ENCODE data around the gene AKAP6. TPM values are rescaled to one million over a fixed set of nuclear protein-coding genes. Genes with fewer than 3 reads are reported as not detected.
"Not testable (repeated sequence)": the region's sequence is repeated elsewhere in the genome, so short reads cannot be mapped to it uniquely, and the experiment has no call there.

The AKAP6 gene
- total RNA-seq, 1 experiment from 2014 or later = 1.1 TPM

DNA sequence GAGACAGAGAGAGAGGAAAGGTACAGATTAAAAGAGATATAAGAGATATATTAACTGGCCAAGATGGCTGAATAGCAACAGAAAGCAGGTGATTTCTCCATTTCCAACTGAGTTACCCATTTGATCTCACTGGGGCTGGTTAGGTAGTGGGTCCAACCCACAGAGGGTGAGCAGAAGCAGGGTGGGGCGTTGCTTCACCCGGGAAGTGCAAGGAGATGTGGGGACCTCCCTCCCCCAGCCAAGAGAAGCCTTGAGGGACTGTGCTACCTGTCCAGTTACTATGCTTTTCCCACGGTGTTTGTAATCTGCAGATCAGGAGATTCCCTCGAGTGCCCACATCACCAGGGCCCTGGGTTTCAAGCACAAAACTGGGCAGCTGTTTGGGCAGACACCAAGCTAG lies 131.2 kb downstream of the AKAP6 start:
- Histone ChIP-seq H3K23me2 (ENCODE audit: insufficient read length, low read depth, low read length, poor library complexity, severe bottlenecking) (no peaks in the 10 kb centered on the region), H3K18ac (ENCODE audit: insufficient read length, low read depth, low read length) (no peak overlapping the region), H3K9ac (ENCODE audit: extremely low read depth, insufficient read length, low read length) (no peak overlapping the region), H4K8ac (replicated peaks; ENCODE audit: insufficient read length, low read depth, low read length) (no peak overlapping the region), H2AK5ac (ENCODE audit: insufficient read length, low read length) (no peak overlapping the region), H3K4me1 (ENCODE audit: insufficient read depth, low read length) (no peaks in the 10 kb centered on the region), H3K79me1 (ENCODE audit: insufficient read depth, low read depth, low read length, poor library complexity, severe bottlenecking) (no peaks in the 10 kb centered on the region), H2AFZ (ENCODE audit: low read length) (no peak overlapping the region), H3K14ac (ENCODE audit: insufficient read depth, low read length) (no peak overlapping the region), H3K23ac (ENCODE audit: insufficient read length, low read depth, low read length) (no peak overlapping the region), H4K20me1 (ENCODE audit: control insufficient read depth, insufficient read depth, insufficient read length) (no peaks in the 10 kb centered on the region), H3K79me2 (ENCODE audit: insufficient read depth, low read length) (no peaks in the 10 kb centered on the region), H3T11ph (ENCODE audit: low read length) (no peak overlapping the region), H3K4ac (ENCODE audit: low read depth, low read length) (no peak overlapping the region), H4K91ac (ENCODE audit: insufficient read length, low read depth, low read length) (no peak overlapping the region), H3K9me3 (ENCODE audit: control insufficient read depth, low read depth, low read length) (no peaks in the 10 kb centered on the region), H3K27me3 (ENCODE audit: insufficient read depth, low read length) (no peaks in the 10 kb centered on the region), H2BK12ac (ENCODE audit: insufficient read length, low read depth, low read length) (no peak overlapping the region), H3K56ac (ENCODE audit: insufficient read length, low read depth, low read length) (no peak overlapping the region), H2BK20ac (ENCODE audit: low read depth, low read length, poor library complexity, severe bottlenecking) (no peak overlapping the region), H3K27ac (ENCODE audit: insufficient read length, low read depth, low read length) (no peak overlapping the region), H2BK120ac (ENCODE audit: low read depth, low read length, poor library complexity, severe bottlenecking) (no peak overlapping the region), H3K4me2 (ENCODE audit: insufficient read depth, insufficient read length, low read length) (no peak overlapping the region), H4K5ac (ENCODE audit: insufficient read length, low read depth, low read length) (no peak overlapping the region), H2BK15ac (ENCODE audit: low read depth, low read length) (no peak overlapping the region), H2BK5ac (ENCODE audit: insufficient read length, low read length) (no peak overlapping the region)
- Mint-ChIP-seq H3K4me1 (peaks cover 4% of the 10 kb centered on the region in 2 experiments), H3K36me3 (ENCODE audit: insufficient read depth in 1 of 3, low read depth in 3 of 3) (peaks cover 0 to 12% (median 4%) of the 10 kb centered on the region in 3 experiments; a peak in 6 of 7 replicates), H3K9me3 (peaks cover 20 to 29% of the 10 kb centered on the region in 2 experiments), H3K27ac (peak overlapping the region in 1 of 3 experiments; percentile 52; a peak in 1 of 7 replicates), H3K4me3 (no peak overlapping the region), H3K27me3 (ENCODE audit: low read depth) (no peaks in the 10 kb centered on the region; the same call in 1 of the 2 replicates)
- TF ChIP-seq, protein P1, sequence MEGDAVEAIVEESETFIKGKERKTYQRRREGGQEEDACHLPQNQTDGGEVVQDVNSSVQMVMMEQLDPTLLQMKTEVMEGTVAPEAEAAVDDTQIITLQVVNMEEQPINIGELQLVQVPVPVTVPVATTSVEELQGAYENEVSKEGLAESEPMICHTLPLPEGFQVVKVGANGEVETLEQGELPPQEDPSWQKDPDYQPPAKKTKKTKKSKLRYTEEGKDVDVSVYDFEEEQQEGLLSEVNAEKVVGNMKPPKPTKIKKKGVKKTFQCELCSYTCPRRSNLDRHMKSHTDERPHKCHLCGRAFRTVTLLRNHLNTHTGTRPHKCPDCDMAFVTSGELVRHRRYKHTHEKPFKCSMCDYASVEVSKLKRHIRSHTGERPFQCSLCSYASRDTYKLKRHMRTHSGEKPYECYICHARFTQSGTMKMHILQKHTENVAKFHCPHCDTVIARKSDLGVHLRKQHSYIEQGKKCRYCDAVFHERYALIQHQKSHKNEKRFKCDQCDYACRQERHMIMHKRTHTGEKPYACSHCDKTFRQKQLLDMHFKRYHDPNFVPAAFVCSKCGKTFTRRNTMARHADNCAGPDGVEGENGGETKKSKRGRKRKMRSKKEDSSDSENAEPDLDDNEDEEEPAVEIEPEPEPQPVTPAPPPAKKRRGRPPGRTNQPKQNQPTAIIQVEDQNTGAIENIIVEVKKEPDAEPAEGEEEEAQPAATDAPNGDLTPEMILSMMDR (conservative IDR thresholded peaks at IDR 0.05) = no peak
- no peak for DNase-seq
- WGBS (ENCODE audit: extremely low coverage, insufficient read length, low lambda C conversion rate) = no CpG with 5 or more reads among the region's 4 CpGs

DNA sequence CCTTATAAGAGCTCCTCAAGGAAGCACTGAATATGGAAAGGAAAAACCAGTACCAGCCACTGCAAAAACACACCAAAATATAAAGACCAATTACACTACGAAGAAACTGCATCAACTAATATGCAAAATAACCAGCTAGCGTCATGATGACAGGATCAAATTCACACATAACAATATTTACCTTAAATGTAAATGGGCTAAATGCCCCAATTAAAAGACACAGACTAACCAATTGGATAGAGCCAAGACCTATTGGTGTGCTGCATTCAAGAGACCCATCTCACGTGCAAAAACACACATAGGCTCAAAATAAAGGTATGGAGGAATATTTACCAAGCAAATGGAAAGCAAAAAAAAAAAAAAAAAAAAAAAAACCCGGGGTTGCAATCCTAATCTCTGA lies 133.5 kb downstream of the AKAP6 start:
- H3K9ac ChIP-seq (ENCODE audit: extremely low read depth, insufficient read length, low read length); H3K4me3 Mint-ChIP-seq; H2AK5ac ChIP-seq (ENCODE audit: insufficient read length, low read length); H2BK15ac ChIP-seq (ENCODE audit: low read depth, low read length); H4K8ac ChIP-seq (replicated peaks; ENCODE audit: insufficient read length, low read depth, low read length); H2BK5ac ChIP-seq (ENCODE audit: insufficient read length, low read length); H3K23ac ChIP-seq (ENCODE audit: insufficient read length, low read depth, low read length); H3K27ac ChIP-seq (ENCODE audit: insufficient read length, low read depth, low read length); H3K4me1 Mint-ChIP-seq; H3K4me2 ChIP-seq (ENCODE audit: insufficient read depth, insufficient read length, low read length); H3K4ac ChIP-seq (ENCODE audit: low read depth, low read length); H2BK120ac ChIP-seq (ENCODE audit: low read depth, low read length, poor library complexity, severe bottlenecking); H3K27ac Mint-ChIP-seq; H2AFZ ChIP-seq (ENCODE audit: low read length); H3K79me1 ChIP-seq (ENCODE audit: insufficient read depth, low read depth, low read length, poor library complexity, severe bottlenecking); H3K56ac ChIP-seq (ENCODE audit: insufficient read length, low read depth, low read length); H3K4me1 ChIP-seq (ENCODE audit: insufficient read depth, low read length); H3K9me3 ChIP-seq (ENCODE audit: control insufficient read depth, low read depth, low read length); H2BK12ac ChIP-seq (ENCODE audit: insufficient read length, low read depth, low read length); H4K5ac ChIP-seq (ENCODE audit: insufficient read length, low read depth, low read length); H3K23me2 ChIP-seq (ENCODE audit: insufficient read length, low read depth, low read length, poor library complexity, severe bottlenecking); DNase-seq; H4K20me1 ChIP-seq (ENCODE audit: control insufficient read depth, insufficient read depth, insufficient read length); H3K27me3 Mint-ChIP-seq (ENCODE audit: low read depth); H2BK20ac ChIP-seq (ENCODE audit: low read depth, low read length, poor library complexity, severe bottlenecking); H4K91ac ChIP-seq (ENCODE audit: insufficient read length, low read depth, low read length); H3T11ph ChIP-seq (ENCODE audit: low read length); H3K27me3 ChIP-seq (ENCODE audit: insufficient read depth, low read length); H3K18ac ChIP-seq (ENCODE audit: insufficient read length, low read depth, low read length); H3K79me2 ChIP-seq (ENCODE audit: insufficient read depth, low read length); H3K14ac ChIP-seq (ENCODE audit: insufficient read depth, low read length): not testable (repeated sequence)
- Mint-ChIP-seq H3K36me3 (ENCODE audit: insufficient read depth in 1 of 3, low read depth in 3 of 3) (peaks cover 0 to 15% (median 4%) of the 10 kb centered on the region in 3 experiments; a peak in 6 of 7 replicates), H3K9me3 (peaks cover 20 to 34% of the 10 kb centered on the region in 2 experiments)
- WGBS (ENCODE audit: extremely low coverage, insufficient read length, low lambda C conversion rate) = no CpG with 5 or more reads among the region's 4 CpGs

Measured in H9 (cell line).